ENCODE data around the gene DPAGT1.

The DPAGT1 gene

DNA sequence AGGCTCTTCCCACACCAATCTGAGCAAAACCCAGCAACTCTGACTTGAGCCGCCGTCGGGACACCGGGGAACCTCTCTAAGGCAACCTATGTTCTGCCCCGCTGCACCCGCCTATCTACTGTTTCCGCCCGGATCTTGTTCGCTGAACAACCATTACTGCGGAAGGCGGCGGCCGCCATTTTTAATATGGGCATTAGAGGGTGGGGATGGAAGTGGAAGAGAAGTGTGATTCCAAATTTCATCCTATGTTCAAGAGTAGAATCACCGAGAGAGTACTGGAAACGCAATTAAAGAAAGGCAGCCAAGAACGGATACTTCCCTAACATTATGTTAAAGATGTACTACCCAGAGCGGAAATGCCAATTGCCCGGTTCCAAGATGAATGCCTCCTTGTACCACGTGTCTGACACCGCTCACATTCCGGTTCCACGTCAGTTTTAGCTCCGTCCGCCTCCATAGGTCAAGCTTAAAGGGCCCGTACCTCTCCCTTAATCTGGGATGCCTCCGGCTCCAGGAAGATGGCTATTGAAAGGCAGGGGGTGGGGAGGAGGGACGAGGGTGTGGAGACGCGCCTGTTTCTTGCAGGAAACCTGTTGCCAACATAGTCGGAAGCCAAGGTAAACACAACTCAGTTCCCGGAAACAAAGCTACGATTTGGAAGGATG lies at the start of gene DPAGT1:
Gene DPAGT1, minus strand, starts transcription at position 95 of the 665 bp plus-strand sequence. CDS start 198 bp downstream, outside the sequence.
- DNase-seq (ENCODE audit: low spot score): peak; percentile 83
- TF ChIP-seq, protein P1, sequence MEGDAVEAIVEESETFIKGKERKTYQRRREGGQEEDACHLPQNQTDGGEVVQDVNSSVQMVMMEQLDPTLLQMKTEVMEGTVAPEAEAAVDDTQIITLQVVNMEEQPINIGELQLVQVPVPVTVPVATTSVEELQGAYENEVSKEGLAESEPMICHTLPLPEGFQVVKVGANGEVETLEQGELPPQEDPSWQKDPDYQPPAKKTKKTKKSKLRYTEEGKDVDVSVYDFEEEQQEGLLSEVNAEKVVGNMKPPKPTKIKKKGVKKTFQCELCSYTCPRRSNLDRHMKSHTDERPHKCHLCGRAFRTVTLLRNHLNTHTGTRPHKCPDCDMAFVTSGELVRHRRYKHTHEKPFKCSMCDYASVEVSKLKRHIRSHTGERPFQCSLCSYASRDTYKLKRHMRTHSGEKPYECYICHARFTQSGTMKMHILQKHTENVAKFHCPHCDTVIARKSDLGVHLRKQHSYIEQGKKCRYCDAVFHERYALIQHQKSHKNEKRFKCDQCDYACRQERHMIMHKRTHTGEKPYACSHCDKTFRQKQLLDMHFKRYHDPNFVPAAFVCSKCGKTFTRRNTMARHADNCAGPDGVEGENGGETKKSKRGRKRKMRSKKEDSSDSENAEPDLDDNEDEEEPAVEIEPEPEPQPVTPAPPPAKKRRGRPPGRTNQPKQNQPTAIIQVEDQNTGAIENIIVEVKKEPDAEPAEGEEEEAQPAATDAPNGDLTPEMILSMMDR (IDR thresholded peaks at IDR 0.05; ENCODE audit: extremely low read depth, missing control alignments): no peak

DNA sequence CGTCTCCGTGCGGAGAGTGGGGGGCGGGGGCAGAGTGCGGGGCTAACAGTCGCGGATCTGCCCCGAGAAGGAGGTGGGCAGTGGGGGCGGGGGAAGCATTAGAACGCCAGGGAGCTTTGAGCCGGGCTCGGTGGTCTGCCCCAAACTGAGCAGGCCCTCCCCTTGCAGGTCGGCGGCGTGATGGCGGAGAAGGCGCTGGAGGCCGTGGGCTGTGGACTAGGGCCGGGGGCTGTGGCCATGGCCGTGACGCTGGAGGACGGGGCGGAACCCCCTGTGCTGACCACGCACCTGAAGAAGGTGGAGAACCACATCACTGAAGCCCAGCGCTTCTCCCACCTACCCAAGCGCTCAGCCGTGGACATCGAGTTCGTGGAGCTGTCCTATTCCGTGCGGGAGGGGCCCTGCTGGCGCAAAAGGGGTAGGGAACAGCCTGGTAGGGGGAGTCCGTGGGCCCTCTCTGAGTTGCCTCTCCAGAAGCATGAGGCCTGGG lies 48.2 kb upstream of the DPAGT1 start:
- TF ChIP-seq, protein P1 (IDR thresholded peaks at IDR 0.05; ENCODE audit: extremely low read depth, missing control alignments): no peak
- no peak for DNase-seq (ENCODE audit: low spot score)

DNA sequence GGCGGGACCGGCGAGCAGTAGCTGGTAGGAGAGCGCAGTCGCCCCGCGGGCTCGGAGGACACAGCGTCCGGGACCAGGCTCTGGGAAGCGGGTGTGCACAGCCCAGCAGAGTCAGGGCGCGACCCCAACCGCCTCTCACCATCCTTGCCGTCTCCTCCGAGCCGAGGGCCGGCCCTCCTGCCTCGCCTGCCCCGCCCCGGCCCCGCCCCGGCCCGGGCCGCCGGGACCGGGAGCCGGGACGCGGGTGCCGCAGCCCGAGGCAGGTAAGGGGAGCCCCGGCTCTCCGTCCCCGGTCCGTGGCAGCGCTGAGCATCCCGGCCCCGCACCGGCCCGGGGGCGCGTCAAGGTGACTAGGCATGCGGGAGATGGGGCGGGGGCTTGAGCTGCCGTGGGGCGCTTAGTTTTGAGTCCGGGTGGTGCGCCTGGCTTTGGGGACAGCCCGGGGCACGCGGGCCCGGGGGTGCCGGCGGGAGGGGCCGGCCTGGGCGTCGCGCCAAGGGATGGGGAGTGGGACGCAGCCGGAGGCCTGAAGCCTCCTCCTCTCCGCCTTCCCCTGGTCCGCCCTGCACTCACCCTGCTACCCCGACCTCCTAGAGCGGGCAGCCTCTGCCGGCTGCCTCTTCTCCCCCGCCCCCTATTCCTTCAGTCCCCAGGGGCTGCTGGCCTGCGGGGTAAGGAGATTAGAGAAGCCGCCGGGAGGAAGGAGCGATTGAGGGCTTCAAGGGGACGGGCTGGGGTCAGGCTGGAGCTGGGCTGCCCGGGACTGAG lies 47.5 kb upstream of the DPAGT1 start, which contains the start of gene ABCG4:
Gene ABCG4, plus strand, starts transcription at position 35 of the 768 bp plus-strand sequence. CDS start 914 bp downstream, outside the sequence.
- DNase-seq (ENCODE audit: low spot score): peak; percentile 58
- TF ChIP-seq, protein P1 (IDR thresholded peaks at IDR 0.05; ENCODE audit: extremely low read depth, missing control alignments): no peak

DNA sequence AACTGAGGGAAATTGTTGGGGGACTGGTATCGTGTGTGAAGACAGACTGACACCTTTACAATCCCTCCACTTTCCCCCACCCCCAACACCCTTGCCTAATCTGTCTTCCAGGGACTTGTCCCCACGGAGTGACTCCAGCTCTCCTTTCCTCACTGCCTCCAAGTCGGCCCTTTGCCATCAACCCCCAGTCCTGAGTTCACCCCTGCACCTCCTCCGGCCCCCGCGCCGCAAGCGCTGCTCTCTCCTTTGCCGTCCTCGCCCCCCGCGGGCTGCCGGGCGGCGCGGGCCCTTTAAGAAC lies 47.0 kb upstream of the DPAGT1 start:
- no peak for DNase-seq (ENCODE audit: low spot score)
- TF ChIP-seq, protein P1 (IDR thresholded peaks at IDR 0.05; ENCODE audit: extremely low read depth, missing control alignments): no peak

- DNase-seq (ENCODE audit: low spot score): no peak
- TF ChIP-seq, protein P1 (IDR thresholded peaks at IDR 0.05; ENCODE audit: extremely low read depth, missing control alignments): no peak
Observed at GRCh38 chr11:119147604-119148333, 46.1 kb upstream of the DPAGT1 start.

DNA sequence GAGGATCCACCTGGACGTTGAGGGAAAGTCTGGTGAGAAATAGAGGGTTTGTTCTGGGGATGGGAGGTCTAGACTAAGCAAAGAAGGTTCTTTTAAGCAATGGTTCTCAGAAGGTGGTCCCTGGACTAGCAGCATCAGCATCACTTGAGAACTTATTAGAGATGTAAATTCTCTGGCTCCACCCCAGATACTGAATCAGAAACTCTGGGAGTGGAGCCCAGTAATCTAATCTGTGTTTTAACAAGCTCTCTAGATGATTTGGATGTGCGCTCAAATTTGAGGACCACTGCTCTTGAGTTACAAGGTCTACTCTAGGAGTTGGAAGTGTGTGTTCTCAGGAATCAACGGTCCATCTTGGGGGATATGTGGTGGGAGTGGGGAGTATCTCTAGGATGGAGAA lies 43.9 kb upstream of the DPAGT1 start:
- DNase-seq (ENCODE audit: low spot score): no peak
- TF ChIP-seq, protein P1 (IDR thresholded peaks at IDR 0.05; ENCODE audit: extremely low read depth, missing control alignments): no peak
